ENCODE results near the gene VRK1. TPM values are rescaled to one million over a fixed set of nuclear protein-coding genes. Genes with fewer than 3 reads are reported as not detected.

VRK1 gene
- total and polyA plus RNA-seq, 2 of the 4 experiments (the other 2 are of a cell fraction): 14.2 to 19.9 TPM

DNA sequence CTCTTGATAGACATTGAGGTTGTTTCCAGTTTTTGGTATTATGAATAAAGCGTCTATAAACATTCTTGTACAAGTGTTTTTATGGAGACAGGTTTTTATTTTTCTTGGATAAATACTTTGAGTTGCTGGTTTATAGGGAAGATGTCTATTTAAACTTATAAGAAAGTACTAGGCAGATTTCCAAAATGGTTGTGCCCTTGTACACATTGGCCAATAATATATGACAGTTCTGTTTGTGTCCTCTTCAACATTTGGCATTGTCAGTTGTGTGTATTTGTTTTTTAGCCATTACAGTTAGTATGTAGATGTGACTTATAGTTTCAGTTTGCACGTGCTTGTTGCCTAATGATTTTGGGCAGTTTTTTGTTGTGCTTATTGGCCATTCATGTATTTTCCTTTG, 42.1 kb downstream of the VRK1 start:
- H3K18ac ChIP-seq (ENCODE audit: low read depth, low read length): no peak overlapping the region
- ChIA-PET CTCF (no interaction called here), POLR2A (ENCODE audit: unreplicated experiment) (no interaction called here)
- no peak overlapping the region for H3K9ac ChIP-seq (ENCODE audit: low read depth, low read length)
- H3K9me3 ChIP-seq (ENCODE audit: control insufficient read depth, insufficient read depth, low read length): no peaks in the 10 kb centered on the region
- intact Hi-C loops (cut with micrococcal nuclease): no loop called here
- H2AFZ ChIP-seq (replicated peaks; ENCODE audit: low read length, poor library complexity): no peak overlapping the region
- no peak overlapping the region for H3K4ac ChIP-seq (ENCODE audit: low read depth, low read length)
- no peaks in the 10 kb centered on the region for H3K4me1 ChIP-seq (ENCODE audit: control insufficient read depth, insufficient read depth, low read length)
- peaks cover 0 to 16% of the 10 kb centered on the region in 2 experiments; a peak in 3 of 4 replicates for H3K79me1 ChIP-seq (ENCODE audit: low read depth in 1 of 2, low read length in 2 of 2)
- no peaks in the 10 kb centered on the region for H4K20me1 ChIP-seq (ENCODE audit: insufficient read depth, low read length)
- no peaks in the 10 kb centered on the region for H3K9me1 ChIP-seq (ENCODE audit: insufficient read depth, low read length)
- dilution Hi-C loops (cut with HindIII; ENCODE audit: low sequenced_read_pairs, unreplicated experiment): no loop called here
- H2AK5ac ChIP-seq (ENCODE audit: low read depth, low read length): no peak overlapping the region
- H4K8ac ChIP-seq (ENCODE audit: low read depth in 2 of 2, low read length in 2 of 2): no peak overlapping the region
- H3K36me3 ChIP-seq (ENCODE audit: control insufficient read depth, insufficient read depth, low read length): no peaks in the 10 kb centered on the region
- DNase-seq (no peak), ATAC-seq (ENCODE audit: low read depth) (no peak)
- H3K27me3 ChIP-seq (ENCODE audit: control insufficient read depth, insufficient read depth, low read length): no peaks in the 10 kb centered on the region
- H2BK120ac ChIP-seq (ENCODE audit: low read depth, low read length): no peak overlapping the region
- no peak overlapping the region for H2AK9ac ChIP-seq (replicated peaks; ENCODE audit: low read depth, low read length, poor library complexity)
- in situ Hi-C loops (cut with MboI; ENCODE audit: low sequenced_read_pairs): no loop called here
- no peak overlapping the region for H3K56ac ChIP-seq (ENCODE audit: extremely low read depth, insufficient read depth, low read length)
- no peak overlapping the region for H4K5ac ChIP-seq (ENCODE audit: low read depth, low read length)
- no peak for TF ChIP-seq RAD21 (IDR thresholded peaks at IDR 0.05; ENCODE audit: low read length)
- TF ChIP-seq FOS (IDR thresholded peaks at IDR 0.05; ENCODE audit: low read depth, low read length): no peak
- no peak overlapping the region for H2BK20ac ChIP-seq (ENCODE audit: low read depth, low read length)
- no peak overlapping the region for H3K4me3 ChIP-seq (ENCODE audit: insufficient read depth, low read depth, low read length)
- no peak overlapping the region for H2BK5ac ChIP-seq (ENCODE audit: low read depth, low read length, poor library complexity, severe bottlenecking)
- no peak overlapping the region for H3K27ac ChIP-seq (ENCODE audit: insufficient read depth, low read length)
- no peak overlapping the region for H3K23ac ChIP-seq (ENCODE audit: low read depth, low read length)
- no CpG with 5 or more reads among the region's 2 CpGs for WGBS, 2 experiments (ENCODE audit: extremely low coverage in 2 of 2, insufficient read length in 1 of 2)
- H3K14ac ChIP-seq (replicated peaks; ENCODE audit: low read depth, low read length): no peak overlapping the region
- BruUV-seq (replicated peaks): no TSS peak
- H4K91ac ChIP-seq (ENCODE audit: insufficient read depth, low read depth, low read length): no peak overlapping the region
- H3K4me2 ChIP-seq (ENCODE audit: low read depth, low read length): no peak overlapping the region
- no peak overlapping the region for H2BK15ac ChIP-seq (ENCODE audit: low read depth, low read length)
